ENCODE data around the gene VPS35L. TPM values are rescaled to one million over a fixed set of nuclear protein-coding genes. Genes with fewer than 3 reads are reported as not detected.
A peak's percentile ranks its signal among the peaks of the same experiment; 100 is the strongest.

Gene VPS35L
- total RNA-seq, 1 donor from 2014 or later, result 33.2 TPM

DNA sequence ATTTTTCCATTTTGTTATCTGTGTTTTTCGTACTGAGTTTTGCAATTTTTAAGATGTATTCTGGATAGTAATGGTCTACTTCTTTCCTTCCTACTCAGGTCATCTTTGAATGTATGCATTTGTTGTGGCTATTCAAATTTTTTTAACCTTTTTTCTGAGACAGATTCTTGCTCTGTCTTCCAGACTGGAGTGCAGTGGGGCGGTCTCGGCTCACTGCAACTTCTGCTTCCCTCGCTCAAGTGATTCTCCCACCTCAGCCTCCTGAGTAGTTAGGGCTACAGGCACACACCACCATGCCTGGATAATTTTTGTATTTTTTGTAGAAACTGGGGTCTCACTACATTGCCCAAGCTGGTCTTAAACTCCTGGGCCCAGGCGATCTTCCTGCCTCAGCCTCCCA lies 33.6 kb downstream of the VPS35L start:
- DNase-seq (ENCODE audit: low read depth in 2 of 2), result no peak

DNA sequence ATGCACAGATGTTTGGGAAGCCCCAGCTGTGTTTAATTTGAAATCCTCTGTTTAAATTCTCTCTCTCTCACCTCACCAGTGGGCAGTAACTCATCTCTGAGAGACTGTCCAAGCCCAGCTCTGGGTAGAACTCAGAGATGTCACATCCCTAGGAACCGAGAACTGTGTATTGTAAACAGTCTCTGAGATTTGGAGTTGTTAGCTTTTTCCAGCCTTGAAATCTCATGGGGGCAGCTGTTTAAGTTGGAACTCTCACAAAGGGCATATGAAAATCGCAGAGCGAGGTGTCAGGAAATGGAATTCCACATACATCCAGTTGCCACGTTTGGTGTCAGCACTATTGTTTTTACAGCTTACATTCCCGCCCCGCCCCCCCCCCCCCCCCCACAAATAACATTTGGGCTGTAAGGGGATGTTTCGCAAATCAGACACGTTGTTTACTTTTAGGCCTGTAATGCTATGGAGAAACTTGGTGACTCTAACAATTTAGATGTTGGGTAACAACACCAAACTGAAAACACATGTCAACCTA lies 34.3 kb downstream of the VPS35L start:
- DNase-seq (ENCODE audit: low read depth in 2 of 2), result peak; percentile 99 to 100

DNA sequence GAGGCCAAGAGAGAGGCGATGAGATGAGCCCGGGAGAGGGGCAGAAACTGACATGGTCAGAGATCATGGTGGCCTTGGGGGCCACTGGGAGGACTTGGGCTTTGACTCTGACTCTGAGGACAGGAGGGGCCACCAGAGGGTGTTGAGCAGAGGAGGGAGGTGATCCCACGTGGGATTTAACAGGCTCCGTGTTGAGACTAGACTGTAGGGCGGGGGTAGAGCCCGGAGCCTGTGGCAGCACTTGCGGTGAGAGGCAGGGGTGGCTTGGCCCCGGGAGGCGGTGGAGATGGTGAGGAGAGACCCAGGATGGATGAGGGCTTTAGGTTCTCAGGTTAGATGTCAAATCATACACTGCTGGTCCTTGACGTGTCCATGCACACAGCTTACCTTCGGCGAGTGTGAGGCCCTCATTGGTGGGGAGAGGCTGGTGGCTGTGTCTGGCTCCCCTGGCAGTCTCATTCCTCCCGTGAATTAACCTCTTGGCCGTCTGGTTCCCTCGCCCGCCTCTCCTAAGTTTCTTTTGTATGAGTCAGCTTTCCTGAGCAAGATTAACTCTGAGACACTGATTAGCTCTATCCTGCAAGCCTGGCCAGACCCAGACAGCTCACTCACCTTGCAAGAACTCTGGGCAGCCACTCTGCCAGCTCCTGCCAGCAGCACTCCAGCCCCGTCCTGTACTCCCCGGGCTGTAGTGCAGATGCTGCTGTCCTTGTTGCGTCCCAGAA lies 39.7 kb downstream of the VPS35L start:
- peak in 1 of 2 donors; percentile 86 for DNase-seq (ENCODE audit: low read depth in 2 of 2)

DNA sequence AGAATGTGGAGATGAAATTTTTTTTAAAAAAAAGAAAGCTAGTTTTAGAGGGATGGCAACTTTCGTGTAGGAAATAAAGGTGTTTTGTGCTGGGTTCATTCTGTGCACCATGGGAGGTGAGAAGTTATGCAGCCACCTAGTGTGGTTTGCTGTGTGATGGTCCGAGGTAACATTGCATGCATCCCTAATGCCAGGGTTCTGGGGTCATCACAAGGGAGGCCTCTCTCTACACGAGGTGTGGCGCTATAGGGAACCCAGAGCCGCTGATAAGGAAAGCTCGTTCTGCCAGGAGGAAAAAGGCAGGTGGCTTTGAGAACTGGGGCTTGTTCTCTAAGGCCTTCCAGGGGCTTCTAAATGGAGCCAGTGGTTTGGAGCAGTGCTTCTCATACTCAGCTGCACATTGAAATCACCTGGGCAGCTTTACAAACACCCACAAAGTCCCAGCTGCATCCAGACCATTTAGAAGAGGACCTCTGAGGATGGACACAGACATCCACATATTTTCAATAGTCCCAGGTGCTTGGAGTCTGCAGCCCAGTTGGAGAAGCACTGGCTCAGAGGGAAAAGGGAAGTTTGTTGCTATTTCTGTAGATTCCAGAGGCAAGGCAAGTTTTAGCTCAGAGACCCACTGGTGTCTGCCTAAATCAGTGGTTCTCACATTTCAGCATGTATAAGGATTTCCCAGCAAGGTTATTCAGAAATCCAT lies 43.5 kb downstream of the VPS35L start:
- DNase-seq (ENCODE audit: low read depth in 2 of 2), result no peak

DNA sequence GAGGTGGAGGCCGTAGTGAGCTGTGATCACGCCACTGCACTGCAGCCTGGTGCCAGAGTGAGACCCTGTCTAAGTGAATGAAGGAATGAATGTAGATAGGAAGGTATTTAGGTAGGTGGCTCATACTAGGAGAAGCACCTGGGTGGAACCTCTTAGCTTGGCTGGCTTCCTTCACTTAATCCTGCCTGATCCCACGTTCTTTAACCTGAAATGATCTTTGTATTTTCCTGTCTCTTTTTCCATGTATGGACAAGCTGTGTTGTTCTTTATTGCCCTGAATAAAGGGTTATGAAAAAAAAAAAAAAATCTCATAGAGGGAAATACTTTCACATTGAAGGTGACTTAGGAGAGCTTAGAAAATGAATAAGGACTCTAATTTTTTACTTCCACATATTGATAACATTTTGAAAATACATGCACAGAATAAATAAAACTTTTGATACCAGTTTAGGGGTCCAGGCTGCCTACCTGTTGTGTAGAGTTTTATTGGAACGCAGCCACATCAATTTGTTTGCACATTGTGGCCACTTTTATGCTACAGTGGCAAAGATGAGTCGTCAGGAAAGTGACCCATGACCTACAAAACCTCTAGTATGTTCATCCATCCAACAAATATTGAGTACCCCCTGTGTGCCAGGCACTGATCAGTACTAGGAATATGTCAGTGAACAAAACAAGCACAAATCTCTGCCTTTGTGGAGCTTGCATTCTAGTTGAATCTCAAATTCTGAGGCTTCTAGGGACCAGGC lies 44.6 kb downstream of the VPS35L start:
- DNase-seq (ENCODE audit: low read depth in 2 of 2), result peak in 1 of 2 donors; percentile 20

DNA sequence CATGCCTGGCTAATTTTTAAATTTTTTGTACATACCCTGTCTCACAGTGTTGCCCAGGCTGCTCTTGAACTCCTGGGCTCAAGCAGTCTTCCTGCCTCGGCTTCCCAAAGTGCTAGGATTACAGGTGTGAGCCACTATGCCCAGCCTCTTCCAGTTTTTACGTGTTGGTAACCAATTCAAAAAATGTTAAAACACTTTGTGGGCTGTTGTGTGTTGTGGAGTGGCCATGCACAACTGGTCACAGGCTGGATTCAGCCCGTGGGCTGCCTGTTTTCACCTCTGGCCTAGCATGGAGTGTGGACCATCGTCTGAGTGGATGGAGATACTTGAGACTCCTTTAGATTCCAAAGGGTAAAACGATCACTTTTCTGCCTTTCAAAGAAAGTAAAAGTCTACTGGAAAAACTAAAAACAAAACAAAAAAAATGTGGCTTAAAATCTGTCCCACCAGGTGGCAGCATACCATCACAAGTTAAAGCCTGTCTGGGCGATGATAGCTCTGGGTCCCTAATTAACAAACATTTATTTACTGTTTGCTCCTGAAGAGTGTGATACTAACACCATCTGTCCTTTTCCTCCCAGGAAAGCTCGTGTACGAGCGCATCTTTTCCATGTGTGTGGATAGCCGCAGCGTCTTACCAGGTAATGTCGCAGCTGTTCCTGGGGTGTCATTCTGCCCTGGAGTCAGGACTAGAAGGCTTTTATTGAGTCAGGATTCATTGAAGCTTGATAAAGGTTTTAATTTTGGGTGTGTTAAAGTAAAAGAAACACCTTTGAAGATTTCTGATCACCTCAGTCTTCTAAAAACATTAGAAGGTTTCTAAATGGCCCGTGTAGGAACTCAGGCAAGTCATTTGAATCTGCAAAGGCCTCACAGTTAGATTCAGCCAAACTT lies 45.8 kb downstream of the VPS35L start:
- peak; percentile 47 to 61 for DNase-seq (ENCODE audit: low read depth in 2 of 2)

DNA sequence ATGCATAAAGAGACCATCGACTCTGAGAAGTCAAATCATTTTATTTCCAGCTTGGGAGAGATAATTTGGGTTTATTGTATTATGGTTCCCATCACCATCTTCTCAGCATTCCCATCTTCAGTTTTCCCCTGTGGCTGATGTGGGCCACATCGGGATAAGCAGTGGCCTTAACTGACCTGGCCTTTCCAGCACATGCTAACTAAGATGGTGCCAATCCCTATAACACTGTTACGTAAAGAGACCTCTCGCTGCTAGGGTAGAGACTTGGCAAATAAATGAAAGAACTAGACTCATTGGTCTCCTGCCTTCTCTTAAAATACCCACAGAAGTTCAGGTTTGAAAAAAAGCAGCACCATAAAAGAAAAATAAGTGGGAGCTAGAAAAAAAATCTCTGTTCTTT lies 49.4 kb downstream of the VPS35L start:
- DNase-seq (ENCODE audit: low read depth in 2 of 2), result no peak

DNA sequence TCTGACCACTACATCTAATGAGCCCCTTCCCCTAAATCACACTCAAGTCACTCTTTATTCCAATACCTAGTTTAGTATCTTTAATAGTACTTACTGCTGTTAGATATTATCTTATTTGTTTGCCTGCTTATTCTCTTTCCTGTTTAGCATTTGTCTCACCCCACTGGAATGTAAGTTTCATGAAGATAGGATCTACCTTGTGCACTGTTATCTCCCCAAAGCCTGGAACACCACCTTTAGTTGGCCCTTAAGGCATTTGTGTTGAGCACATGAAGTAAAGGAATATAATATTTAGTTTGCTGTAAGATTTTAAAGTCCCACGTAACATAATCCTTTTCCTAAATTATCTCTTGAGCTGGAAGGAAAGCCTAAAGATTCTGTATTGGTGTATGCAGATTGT lies 50.2 kb downstream of the VPS35L start:
- DNase-seq (ENCODE audit: low read depth in 2 of 2), result no peak

DNA sequence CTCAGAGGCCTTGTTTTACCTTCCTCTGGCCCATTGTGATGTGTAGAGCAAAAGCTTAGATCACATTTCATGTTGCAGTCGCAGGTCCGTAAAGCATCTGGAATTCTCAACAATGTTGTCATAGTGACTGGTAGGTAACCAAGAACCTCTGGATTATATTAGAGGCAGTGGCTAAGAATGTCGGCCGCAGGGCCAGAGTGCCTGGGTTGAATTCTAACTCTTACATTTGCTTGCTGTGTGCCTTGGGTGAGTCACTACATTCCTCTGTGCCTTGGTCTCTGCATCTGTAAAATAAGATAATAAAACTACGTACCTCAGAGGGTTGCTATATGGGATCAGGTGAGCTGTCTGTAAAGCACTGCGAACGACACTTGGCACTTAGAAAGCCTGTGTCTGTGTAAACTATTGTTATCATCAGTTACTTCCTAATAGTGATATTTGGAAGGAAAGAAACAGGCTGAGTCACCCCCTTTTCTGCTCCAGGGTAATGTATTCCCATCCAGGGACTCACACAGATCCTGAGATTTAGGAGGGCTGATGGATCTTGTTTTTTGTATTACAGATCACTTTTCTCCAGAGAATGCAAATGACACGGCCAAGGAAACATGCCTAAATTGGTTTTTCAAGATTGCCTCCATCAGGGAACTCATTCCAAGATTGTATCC lies 52.2 kb downstream of the VPS35L start:
- DNase-seq (ENCODE audit: low read depth in 2 of 2), result peak in 1 of 2 donors; percentile 25

DNA sequence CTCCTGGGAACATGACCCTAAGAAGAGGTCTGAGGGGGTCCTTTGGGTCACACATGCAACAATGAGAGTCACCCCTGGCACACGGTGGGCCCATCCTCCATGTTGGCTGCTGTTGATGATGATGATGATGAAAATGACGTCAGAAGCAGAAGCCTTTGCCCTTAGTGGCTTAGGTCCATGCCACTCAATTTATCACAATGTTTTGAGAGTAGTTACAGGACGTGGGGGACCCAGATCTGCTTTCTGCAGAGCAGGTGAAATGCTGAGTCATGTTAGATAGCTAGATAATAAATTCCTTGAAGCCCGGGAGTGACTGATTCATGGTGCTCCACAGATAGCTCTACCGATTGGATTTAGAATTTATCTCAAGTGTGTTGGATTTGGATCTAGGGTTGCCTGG lies 53.9 kb downstream of the VPS35L start:
- DNase-seq (ENCODE audit: low read depth in 2 of 2), result no peak

DNA sequence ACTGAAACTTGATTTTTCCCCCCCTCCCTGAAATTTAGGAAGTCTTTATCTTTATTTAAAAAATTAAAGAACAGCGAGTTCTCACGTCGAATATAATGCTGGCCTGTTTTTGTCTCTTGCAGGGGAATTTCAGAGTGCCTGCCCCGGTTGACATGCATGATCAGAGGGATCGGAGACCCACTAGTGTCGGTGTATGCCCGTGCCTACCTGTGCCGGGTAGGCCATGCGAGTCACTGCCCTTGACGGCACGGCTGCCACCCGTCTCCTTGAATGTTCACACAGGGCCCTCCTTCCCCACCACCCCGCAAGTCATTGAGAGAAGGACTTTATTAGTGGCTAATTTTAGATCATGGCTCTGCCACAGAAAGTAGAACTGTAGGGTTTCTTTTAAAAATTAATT lies 54.7 kb downstream of the VPS35L start:
- no peak for DNase-seq (ENCODE audit: low read depth in 2 of 2)

DNA sequence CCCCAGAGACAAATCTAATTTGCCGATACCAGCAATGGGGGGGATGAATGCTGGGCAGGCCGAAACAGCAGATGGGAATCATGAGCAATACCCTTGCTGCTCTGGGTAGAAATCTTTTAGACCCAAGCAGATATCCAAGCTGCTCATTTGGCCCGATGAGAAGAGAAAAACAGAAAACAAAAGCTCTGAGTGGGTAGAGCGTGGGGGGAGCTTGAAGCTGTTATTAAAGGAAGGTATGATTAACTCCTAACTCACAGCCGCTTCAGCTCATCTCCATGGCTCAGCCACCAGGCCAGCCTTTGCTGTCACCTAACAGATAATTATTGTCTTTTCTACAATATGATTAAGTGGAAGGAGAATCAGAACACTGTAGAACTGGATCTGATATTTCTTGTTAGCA lies 58.3 kb downstream of the VPS35L start:
- no peak for DNase-seq (ENCODE audit: low read depth in 2 of 2)

DNA sequence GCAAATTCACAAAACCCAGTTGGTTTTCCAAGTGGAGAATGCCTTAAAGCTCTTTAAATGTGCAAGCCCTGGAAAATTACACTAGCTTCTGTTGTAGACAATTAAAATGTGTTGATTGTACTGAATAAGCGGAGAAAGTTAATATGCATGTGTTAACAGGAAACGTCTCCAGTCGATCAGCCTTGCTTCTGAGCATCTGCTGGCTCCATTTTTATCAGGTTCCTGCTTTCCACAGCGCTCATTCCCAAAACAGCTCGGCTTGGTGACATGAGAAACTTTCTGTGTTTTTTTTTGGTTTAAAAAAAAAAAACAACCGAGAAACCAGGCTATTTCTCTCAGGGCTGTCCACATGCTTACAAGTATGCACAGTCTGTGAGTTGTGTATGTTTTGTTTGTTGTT lies 60.7 kb downstream of the VPS35L start:
- DNase-seq (ENCODE audit: low read depth in 2 of 2), result no peak

DNA sequence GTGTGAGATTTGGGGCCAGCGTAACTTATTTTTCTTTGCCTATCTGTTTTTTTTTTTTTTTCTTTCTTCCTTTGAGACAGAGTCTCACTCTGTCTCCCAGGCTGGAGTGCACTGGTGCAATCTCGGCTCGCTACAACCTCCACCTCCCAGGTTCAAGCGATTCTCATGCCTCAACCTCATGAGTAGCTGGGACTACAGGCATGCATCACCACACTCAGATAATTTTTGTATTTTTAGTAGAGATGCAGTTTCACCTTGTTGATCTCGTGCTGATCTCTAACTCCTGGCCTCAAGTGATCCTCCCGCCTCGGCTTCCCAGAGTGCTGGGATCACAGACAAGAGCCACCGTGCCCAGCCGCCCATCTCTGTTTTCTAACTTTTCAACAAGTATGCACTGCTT lies 63.4 kb downstream of the VPS35L start:
- DNase-seq (ENCODE audit: low read depth in 2 of 2), result no peak

DNA sequence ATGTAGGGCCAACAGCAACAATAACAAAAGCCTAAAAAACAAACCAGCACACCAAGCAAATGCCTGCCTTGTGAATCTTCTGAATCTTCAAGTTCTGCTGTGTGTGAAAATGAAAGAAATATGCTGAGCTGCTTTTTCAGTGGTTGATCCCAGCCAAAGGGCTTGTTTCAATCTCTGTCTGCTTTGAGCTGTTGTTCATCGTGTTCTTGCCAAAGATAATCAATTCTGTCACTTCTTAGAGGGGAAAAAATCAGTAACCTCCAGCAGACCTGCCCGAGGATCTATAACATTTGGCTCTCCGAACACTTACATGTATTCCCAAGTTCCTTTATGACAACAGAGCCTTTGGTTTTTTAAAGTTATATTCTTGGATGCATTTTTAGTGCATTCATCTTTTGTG lies 65.9 kb downstream of the VPS35L start:
- no peak for DNase-seq (ENCODE audit: low read depth in 2 of 2)

DNA sequence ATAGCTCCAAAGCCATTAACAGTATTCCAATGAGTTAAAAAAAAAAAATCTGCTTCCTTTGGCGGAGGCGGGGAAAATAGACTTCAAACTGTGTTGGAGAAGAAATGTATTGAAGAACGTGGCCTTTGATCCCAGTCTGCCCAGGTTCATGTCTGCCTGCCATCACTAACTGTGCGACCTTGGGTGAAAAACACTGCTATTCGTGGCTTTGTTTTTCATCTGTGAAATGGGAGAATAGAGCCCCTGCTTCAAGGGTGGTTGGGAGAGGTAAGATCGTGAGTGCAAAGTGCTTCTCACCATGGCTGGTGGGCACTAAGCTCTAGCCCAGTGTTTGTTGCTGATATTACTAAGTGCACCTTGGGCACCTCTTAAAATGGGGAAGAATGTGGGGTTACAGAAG lies 69.5 kb downstream of the VPS35L start:
- no peak for DNase-seq (ENCODE audit: low read depth in 2 of 2)

DNA sequence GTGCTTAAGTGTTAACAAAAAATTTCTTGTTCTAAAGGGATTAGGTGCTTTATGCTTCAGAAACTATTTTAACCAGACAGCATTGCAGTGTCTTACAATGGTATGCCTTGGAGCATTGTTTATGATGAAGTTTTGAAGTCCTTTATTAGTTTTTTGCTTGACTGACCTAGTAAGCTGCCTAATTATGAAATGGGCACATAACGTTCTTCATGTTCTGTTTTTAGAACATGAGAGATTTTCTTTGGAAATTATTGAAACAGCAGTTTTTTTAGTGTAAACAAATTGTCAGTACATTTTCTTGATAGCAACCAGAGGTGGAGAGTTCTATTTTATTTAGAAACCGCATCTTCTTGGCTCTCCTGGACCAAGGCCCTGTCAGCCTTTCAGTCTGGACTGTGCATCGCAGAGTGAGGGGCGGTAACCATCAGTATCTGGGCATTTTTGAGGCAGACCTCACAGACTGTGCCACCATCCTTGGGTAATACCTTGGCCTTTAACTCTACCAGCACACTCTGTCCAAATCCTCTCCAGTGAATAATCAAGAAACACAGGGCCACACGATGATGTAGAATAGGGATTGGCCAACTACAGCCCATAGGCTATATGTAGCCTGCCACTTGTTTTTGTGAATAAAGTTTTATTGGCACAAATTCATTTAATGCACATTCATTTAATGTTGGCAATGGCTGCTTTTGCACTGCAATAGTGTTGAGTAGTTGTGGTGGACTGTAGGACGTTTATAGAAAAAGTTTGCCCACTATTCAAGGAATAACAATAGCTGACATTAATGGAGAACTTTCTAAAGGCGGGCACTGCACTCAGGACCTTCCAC lies 81.1 kb downstream of the VPS35L start:
- no peak for DNase-seq (ENCODE audit: low read depth in 2 of 2)

DNA sequence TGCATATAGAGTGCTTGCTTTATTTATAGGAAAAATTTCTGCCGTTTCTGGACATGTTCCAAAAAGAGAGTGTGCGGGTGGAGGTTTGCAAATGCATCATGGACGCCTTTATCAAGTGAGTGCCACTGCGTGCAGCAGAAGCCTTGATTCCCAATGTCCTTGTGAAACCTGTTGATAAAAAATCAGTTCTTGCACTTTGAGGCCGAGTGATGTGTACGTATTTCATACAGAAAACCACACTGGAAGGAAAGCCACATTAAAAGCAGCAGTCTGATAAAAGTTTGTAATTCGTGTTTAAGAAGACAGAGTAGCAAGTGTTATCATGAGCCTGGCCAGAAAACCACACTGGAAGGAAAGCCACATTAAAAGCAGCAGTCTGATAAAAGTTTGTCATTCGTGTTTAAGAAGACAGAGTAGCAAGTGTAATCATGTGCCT lies 84.5 kb downstream of the VPS35L start:
- DNase-seq (ENCODE audit: low read depth in 2 of 2), result no peak

DNA sequence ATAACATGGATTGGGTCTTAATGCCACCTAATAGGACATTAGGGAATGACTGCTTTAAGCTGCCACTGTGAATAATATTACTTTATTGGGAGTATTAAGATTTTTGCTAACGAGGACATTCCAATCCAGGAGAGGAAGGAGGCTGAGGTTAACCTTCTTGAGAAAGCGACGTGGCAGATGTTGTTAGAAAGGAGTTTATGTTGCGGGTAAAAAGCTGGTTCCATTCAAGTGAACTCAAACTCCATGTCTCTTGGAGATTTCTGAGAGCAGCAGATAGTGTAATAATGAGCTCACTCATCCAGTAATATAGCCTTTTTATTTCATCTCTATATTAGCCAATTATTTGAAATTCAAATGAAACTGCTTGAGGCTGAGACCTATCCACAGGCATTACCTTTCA lies 87.0 kb downstream of the VPS35L start:
- DNase-seq (ENCODE audit: low read depth in 2 of 2), result no peak

DNA sequence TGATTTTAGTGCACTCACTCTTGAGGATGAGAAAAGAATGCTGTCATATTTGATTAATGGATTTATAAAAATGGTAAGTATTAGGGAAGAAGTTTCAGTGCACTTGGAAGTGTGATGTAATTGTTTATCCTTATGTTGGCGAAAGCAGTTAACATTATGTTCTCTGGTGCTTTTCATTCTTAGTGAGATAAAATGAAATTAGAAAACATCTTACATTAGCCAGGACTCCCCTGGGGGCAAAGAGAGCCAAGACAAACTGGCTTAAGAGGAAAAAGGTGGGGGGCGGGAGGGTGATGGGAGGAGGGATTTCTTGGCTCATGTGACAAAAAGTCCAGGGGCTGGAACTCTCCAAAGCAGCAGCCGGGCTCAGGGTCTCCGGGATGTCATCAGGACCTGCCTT lies 89.4 kb downstream of the VPS35L start:
- peak in 1 of 2 donors; percentile 19 for DNase-seq (ENCODE audit: low read depth in 2 of 2)

Measured in dermis microvascular lymphatic vessel endothelial cell (primary cell).